A673 (cell line): ENCODE results near the gene ADGRG7. TPM values are rescaled to one million over a fixed set of nuclear protein-coding genes. Genes with fewer than 3 reads are reported as not detected.

ENCODE experiments used
- BruUV-seq: library from RNA; stranded (reverse); fragments of 400-500 nt; replicated peaks from 2 replicates; lab custom pipeline; 2021; lab: Mats Ljungman, UMichigan
- CTCF ChIA-PET: fragments of 300-600 bp; sonication (Branson Sonifier 250); formaldehyde crosslinking; loops from one replicate; lab custom pipeline; 2022; ENCODE audit warnings: antibody characterized with exemption; lab: Charles Lee
- POLR2A ChIA-PET: fragments of 300-600 bp; sonication (Branson Sonifier 250); formaldehyde crosslinking; loops from one replicate; lab custom pipeline; 2022; ENCODE audit warnings: antibody characterized with exemption; ENCODE audit not compliant: low non-redundant PET; lab: Charles Lee
- DNase-seq: peaks from one replicate; pipeline ENCODE4 v3.0.0-alpha.2; 2015; ENCODE audit warnings: low spot score
- H3K27ac ChIP-seq: fragments of 200-600 bp; sonication (generic); 2 replicates; pipeline ENCODE4 v1.5.1; 2016; ENCODE audit warnings: mixed run types, low read depth, mild to moderate bottlenecking, mixed read lengths, antibody characterized with exemption, low read length; ENCODE audit not compliant: poor library complexity, severe bottlenecking
- H3K27me3 ChIP-seq: fragments of 200-600 bp; sonication (generic); replicated peaks from 2 replicates; pipeline ENCODE4 v1.6.1; 2017; ENCODE audit warnings: mixed run types, low read depth, mild to moderate bottlenecking, mixed read lengths, antibody characterized with exemption, low read length; ENCODE audit not compliant: insufficient read depth, poor library complexity
- H3K36me3 ChIP-seq: fragments of 200-600 bp; sonication (generic); 2 replicates; pipeline ENCODE4 v1.6.1; 2016; ENCODE audit warnings: mixed run types, mild to moderate bottlenecking, mixed read lengths, antibody characterized with exemption, low read length; ENCODE audit not compliant: insufficient read depth, poor library complexity, severe bottlenecking
- H3K4me1 ChIP-seq: fragments of 200-600 bp; sonication (generic); 2 replicates; pipeline ENCODE4 v1.6.1; 2017; ENCODE audit warnings: mixed run types, mild to moderate bottlenecking, mixed read lengths, antibody characterized with exemption, low read length; ENCODE audit not compliant: insufficient read depth, poor library complexity, severe bottlenecking
- H3K4me3 ChIP-seq: fragments of 200-600 bp; sonication (generic); 2 replicates; pipeline ENCODE4 v1.5.1; 2016; ENCODE audit warnings: low read depth, mixed run types, mild to moderate bottlenecking, mixed read lengths, low read length; ENCODE audit not compliant: poor library complexity, severe bottlenecking
- H3K9me3 ChIP-seq: fragments of 200-600 bp; sonication (generic); 2 replicates; pipeline ENCODE4 v1.6.1; 2016; ENCODE audit warnings: mixed run types, low read depth, mild to moderate bottlenecking, mixed read lengths, antibody characterized with exemption, low read length; ENCODE audit not compliant: poor library complexity, severe bottlenecking
- CTCF ChIP-seq: fragments of 300-800, 200-600 bp; sonication (generic); conservative IDR thresholded peaks from 2 replicates; pipeline ENCODE4 v1.5.1; 2017; ENCODE audit warnings: low read depth, mild to moderate bottlenecking, antibody characterized with exemption, low read length, moderate library complexity, mixed read lengths
- EZH2 ChIP-seq: fragments of 200-600 bp; sonication (generic); IDR thresholded peaks from 2 replicates; pipeline ENCODE4 v1.6.1; 2017; ENCODE audit warnings: borderline replicate concordance, low read depth, mild to moderate bottlenecking, mixed read lengths, antibody characterized with exemption, low read length; ENCODE audit not compliant: poor library complexity, severe bottlenecking
- intact Hi-C: fragments of 100-400 bp; cut with micrococcal nuclease; formaldehyde crosslinking; loops from one replicate; pipeline ENCODE4 v1.10.0; 2022; ENCODE audit not compliant: unreplicated experiment
- total RNA-seq: library from RNA; stranded (reverse); gene quantifications from 2 replicates; pipeline ENCODE4 v1.2.3, GENCODE V29; 2021

Gene ADGRG7
- total RNA-seq, 1 experiment from 2014 or later, result 2.4 TPM

- H3K9me3 ChIP-seq, result no peaks in the 10 kb centered on the region
- peaks cover 5% of the 10 kb centered on the region for H3K4me1 ChIP-seq
- intact Hi-C loops, result loop anchor here (5.0 kb wide), 1 partner anchor 759 kb away; no protein-coding TSS in a partner anchor
- CTCF ChIA-PET, result interaction anchor here (0.6 to 1.5 kb wide), 3 partner anchors 121 to 924 kb away, joined by 3 to 25 read pairs (median 5); no protein-coding TSS in a partner anchor
- no peaks in the 10 kb centered on the region for H3K27me3 ChIP-seq
- H3K27ac ChIP-seq, result no peak overlapping the region
- POLR2A ChIA-PET, result no interaction called here
- H3K36me3 ChIP-seq, result no peaks in the 10 kb centered on the region
- BruUV-seq, result no TSS peak
- H3K4me3 ChIP-seq, result no peak overlapping the region
- TF ChIP-seq EZH2, result no peak
- no peak for DNase-seq
These were observed 18.0 kb upstream of the ADGRG7 start for GRCh38 chr3:100591411-100591810.

GRCh38 chr3:100600181-100601042 is 9.0 kb upstream of the ADGRG7 start:
- Histone ChIP-seq H3K36me3 (no peaks in the 10 kb centered on the region), H3K27ac (peak overlapping the region; percentile 40), H3K4me1 (peaks cover 26% of the 10 kb centered on the region), H3K27me3 (no peaks in the 10 kb centered on the region), H3K9me3 (no peaks in the 10 kb centered on the region), H3K4me3 (no peak overlapping the region)
- TF ChIP-seq EZH2, result no peak
- TF ChIP-seq CTCF, result no peak
- intact Hi-C loops, result loop anchor here (5.0 to 10.0 kb wide), 2 partner anchors 127 to 594 kb away; no protein-coding TSS in a partner anchor
- POLR2A ChIA-PET, result no interaction called here
- no TSS peak for BruUV-seq
- peak; percentile 63 for DNase-seq
- CTCF ChIA-PET, result interaction anchor here (0.6 to 0.7 kb wide), 2 partner anchors 15 to 106 kb away, joined by 3 to 5 read pairs; no protein-coding TSS in a partner anchor

GRCh38 chr3:100602506-100603444 is 6.6 kb upstream of the ADGRG7 start:
- peaks cover 31% of the 10 kb centered on the region for H3K4me1 ChIP-seq
- POLR2A ChIA-PET, result interaction anchor here (0.7 kb wide), 1 partner anchor 919 kb away, joined by 5 read pairs; no protein-coding TSS in a partner anchor
- DNase-seq, result no peak

More at GRCh38 chr3:100602506-100603444, 6.6 kb upstream of the ADGRG7 start:
- Histone ChIP-seq H3K27ac (peak overlapping the region; percentile 43), H3K4me3 (no peak overlapping the region), H3K27me3 (no peaks in the 10 kb centered on the region), H3K9me3 (no peaks in the 10 kb centered on the region), H3K36me3 (no peaks in the 10 kb centered on the region)
- CTCF ChIA-PET, result interaction anchor here (1.0 to 2.3 kb wide), 2 partner anchors 32 to 140 kb away, joined by 4 to 9 read pairs; no protein-coding TSS in a partner anchor
- no TSS peak for BruUV-seq
- no peak for TF ChIP-seq EZH2
- no peak for TF ChIP-seq CTCF
- intact Hi-C loops, result loop anchor here (5.0 to 10.0 kb wide), 2 partner anchors 125 to 592 kb away; no protein-coding TSS in a partner anchor
